ENCODE results near the gene ARHGAP35. TPM values are rescaled to one million over a fixed set of nuclear protein-coding genes. Genes with fewer than 3 reads are reported as not detected.

The ARHGAP35 gene
- total RNA-seq, 4 donors from 2014 or later = 8.7 to 69.4 (median 30.9) TPM

DNA sequence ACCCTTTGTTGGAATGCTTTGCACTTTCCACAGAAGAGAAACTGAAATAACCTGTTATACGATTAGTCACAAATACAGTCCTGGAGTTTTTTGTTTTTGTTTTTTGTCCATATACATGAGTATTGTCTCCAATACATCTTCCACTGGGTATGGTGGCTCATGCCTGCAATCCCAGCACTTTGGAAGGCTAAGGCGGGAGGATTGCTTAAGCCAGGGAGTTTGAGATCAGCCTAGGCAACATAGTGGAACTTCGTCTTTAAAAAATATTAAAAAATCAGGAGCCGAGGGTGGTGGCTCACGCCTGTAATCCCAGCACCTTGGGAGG is 35.1 kb upstream of the ARHGAP35 start:
- TF ChIP-seq, protein P1, sequence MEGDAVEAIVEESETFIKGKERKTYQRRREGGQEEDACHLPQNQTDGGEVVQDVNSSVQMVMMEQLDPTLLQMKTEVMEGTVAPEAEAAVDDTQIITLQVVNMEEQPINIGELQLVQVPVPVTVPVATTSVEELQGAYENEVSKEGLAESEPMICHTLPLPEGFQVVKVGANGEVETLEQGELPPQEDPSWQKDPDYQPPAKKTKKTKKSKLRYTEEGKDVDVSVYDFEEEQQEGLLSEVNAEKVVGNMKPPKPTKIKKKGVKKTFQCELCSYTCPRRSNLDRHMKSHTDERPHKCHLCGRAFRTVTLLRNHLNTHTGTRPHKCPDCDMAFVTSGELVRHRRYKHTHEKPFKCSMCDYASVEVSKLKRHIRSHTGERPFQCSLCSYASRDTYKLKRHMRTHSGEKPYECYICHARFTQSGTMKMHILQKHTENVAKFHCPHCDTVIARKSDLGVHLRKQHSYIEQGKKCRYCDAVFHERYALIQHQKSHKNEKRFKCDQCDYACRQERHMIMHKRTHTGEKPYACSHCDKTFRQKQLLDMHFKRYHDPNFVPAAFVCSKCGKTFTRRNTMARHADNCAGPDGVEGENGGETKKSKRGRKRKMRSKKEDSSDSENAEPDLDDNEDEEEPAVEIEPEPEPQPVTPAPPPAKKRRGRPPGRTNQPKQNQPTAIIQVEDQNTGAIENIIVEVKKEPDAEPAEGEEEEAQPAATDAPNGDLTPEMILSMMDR (IDR thresholded peaks at IDR 0.05) = no peak
- TF ChIP-seq POLR2A (IDR thresholded peaks at IDR 0.05) = no peak
- Histone ChIP-seq H3K27ac (no peak overlapping the region), H3K4me1 (no peaks in the 10 kb centered on the region), H3K4me3 (no peak overlapping the region), H3K27me3 (no peaks in the 10 kb centered on the region), H3K9me3 (no peaks in the 10 kb centered on the region), H3K36me3 (no peaks in the 10 kb centered on the region)
- intact Hi-C loops (cut with DNase I; ENCODE audit: low total_unique reads) = no loop called here
- DNase-seq = no peak

- H3K4me3 ChIP-seq = no peak overlapping the region
- no peak for TF ChIP-seq POLR2A (IDR thresholded peaks at IDR 0.05)
- TF ChIP-seq, protein P1 (IDR thresholded peaks at IDR 0.05) = no peak
- H3K9me3 ChIP-seq = no peaks in the 10 kb centered on the region
- no peak for DNase-seq
- intact Hi-C loops (cut with DNase I; ENCODE audit: low total_unique reads) = no loop called here
- no peaks in the 10 kb centered on the region for H3K27me3 ChIP-seq
- H3K36me3 ChIP-seq = no peaks in the 10 kb centered on the region
- H3K27ac ChIP-seq = no peak overlapping the region
- no peaks in the 10 kb centered on the region for H3K4me1 ChIP-seq
Observed at GRCh38 chr19:46828484-46828883, 32.3 kb upstream of the ARHGAP35 start.

DNA sequence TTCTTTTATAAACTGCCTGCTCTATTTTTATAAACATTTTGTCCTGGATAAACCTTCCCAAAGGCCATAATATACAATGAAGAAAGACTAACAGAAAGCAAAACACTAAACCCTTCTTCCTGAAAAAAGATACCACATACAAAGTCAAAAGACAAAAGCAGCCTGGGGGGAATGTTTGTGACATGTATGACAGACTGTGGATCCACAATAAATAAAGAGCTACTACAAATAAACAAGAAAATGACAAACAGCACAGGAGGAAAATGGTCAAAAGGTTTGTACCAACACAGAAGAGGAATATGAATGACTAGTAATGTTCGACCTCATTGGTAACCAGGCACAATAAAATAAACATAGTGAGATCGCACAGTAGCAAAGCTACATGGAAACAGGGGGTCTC is 29.9 kb upstream of the ARHGAP35 start:
- intact Hi-C loops (cut with DNase I; ENCODE audit: low total_unique reads) = no loop called here
- Histone ChIP-seq H3K36me3 (no peaks in the 10 kb centered on the region), H3K27ac (no peak overlapping the region), H3K27me3 (no peaks in the 10 kb centered on the region), H3K9me3 (no peaks in the 10 kb centered on the region), H3K4me1 (no peaks in the 10 kb centered on the region), H3K4me3 (no peak overlapping the region)
- TF ChIP-seq POLR2A (IDR thresholded peaks at IDR 0.05) = no peak
- TF ChIP-seq, protein P1 (IDR thresholded peaks at IDR 0.05) = no peak
- no peak for DNase-seq

DNA sequence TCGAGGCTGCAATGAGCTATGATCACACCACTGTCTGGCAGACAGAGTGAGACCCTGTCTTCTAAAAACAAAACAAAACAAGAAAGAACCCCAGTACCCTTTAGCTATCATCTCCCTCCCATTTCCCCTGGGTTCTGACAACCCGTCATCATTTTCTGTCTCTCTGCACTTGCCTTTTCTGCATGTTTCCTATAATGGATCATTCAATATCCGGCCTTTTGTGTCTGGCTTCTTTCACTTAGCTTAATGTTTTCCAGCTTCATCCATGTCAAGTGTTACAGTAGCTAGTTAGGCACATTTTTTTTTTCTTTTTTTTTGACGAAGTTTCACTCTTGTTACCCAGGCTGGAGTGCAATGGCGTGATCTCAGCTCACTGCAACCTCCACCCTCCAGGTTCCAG is 26.7 kb upstream of the ARHGAP35 start:
- no peak for TF ChIP-seq POLR2A (IDR thresholded peaks at IDR 0.05)
- TF ChIP-seq, protein P1 (IDR thresholded peaks at IDR 0.05) = no peak
- no peaks in the 10 kb centered on the region for H3K9me3 ChIP-seq
- no peaks in the 10 kb centered on the region for H3K36me3 ChIP-seq
- intact Hi-C loops (cut with DNase I; ENCODE audit: low total_unique reads) = no loop called here
- H3K4me3 ChIP-seq = no peak overlapping the region
- no peak for DNase-seq
- H3K27ac ChIP-seq = no peak overlapping the region
- no peaks in the 10 kb centered on the region for H3K27me3 ChIP-seq
- H3K4me1 ChIP-seq = no peaks in the 10 kb centered on the region

DNA sequence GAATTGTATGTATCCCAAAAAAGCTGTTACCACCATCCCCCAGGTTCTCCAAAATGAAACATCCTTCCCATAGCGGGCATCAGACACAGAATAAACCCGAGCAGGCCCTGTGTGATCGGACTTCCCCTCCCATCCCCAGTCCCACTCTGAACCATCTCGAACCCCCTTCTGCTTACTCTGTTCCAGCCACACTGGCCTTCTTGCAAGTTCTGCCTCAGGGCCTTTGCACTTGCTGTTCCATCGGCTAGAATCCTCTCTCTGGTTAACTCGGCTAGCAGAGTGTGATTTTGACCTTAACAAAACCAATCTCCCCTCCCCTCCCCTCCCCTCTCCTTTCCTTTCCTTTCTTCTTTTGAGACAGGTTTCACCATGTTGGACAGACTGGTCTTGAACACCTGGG is 25.8 kb upstream of the ARHGAP35 start:
- Histone ChIP-seq H3K36me3 (no peaks in the 10 kb centered on the region), H3K4me1 (no peaks in the 10 kb centered on the region), H3K9me3 (no peaks in the 10 kb centered on the region), H3K27me3 (no peaks in the 10 kb centered on the region), H3K4me3 (no peak overlapping the region), H3K27ac (no peak overlapping the region)
- DNase-seq = no peak
- intact Hi-C loops (cut with DNase I; ENCODE audit: low total_unique reads) = no loop called here
- no peak for TF ChIP-seq POLR2A (IDR thresholded peaks at IDR 0.05)
- TF ChIP-seq, protein P1 (IDR thresholded peaks at IDR 0.05) = no peak
